HEK293 (cell line): Measurements from ENCODE around the gene THRA.

ENCODE experiments used
- CTCF ChIA-PET: fragments of 350-600 bp; formaldehyde crosslinking; extraction: SDS; loops from one replicate; lab custom pipeline; 2021; ENCODE audit warnings: antibody characterized with exemption; lab: Yijun Ruan, JAX
- POLR2A ChIA-PET: fragments of 300-600 bp; formaldehyde crosslinking; extraction: SDS; loops from one replicate; lab custom pipeline; 2020; ENCODE audit warnings: antibody characterized with exemption, inconsistent platforms; lab: Yijun Ruan, JAX
- H3K27ac ChIP-seq: fragments of 200-500 bp; sonication (Bioruptor generic); 2 replicates; pipeline ENCODE4 v1.5.1; 2014; ENCODE audit warnings: low read depth, low read length, control low read depth, inconsistent platforms; ENCODE audit errors: extremely low read depth
- H3K36me3 ChIP-seq, 2 experiments: fragments of 200-500 bp in 1 of 2; sonication (Bioruptor generic) in 1 of 2; 1 replicate in 1 of 2; 2 replicates in 1 of 2; pipeline ENCODE4 v1.5.1; 2014 to 2017; ENCODE audit warnings: inconsistent platforms in 2 of 2, low read length in 2 of 2; ENCODE audit not compliant: control insufficient read depth in 2 of 2, insufficient read depth in 1 of 2
- H3K4me1 ChIP-seq: fragments of 200-500 bp; sonication (Bioruptor generic); 2 replicates; pipeline ENCODE4 v1.5.1; 2014; ENCODE audit warnings: mild to moderate bottlenecking, low read length, inconsistent platforms; ENCODE audit not compliant: control insufficient read depth, insufficient read depth
- H3K4me3 ChIP-seq: 2 replicates; pipeline ENCODE4 v1.5.1; 2011; ENCODE audit warnings: low read depth, mild to moderate bottlenecking, control low read depth, low read length, moderate library complexity
- H3K9me3 ChIP-seq: fragments of 200-500 bp; sonication (Bioruptor generic); 2 replicates; pipeline ENCODE4 v1.5.1; 2014; ENCODE audit warnings: low read depth, low read length, inconsistent platforms; ENCODE audit not compliant: control insufficient read depth, insufficient read depth
- EGR2 ChIP-seq: fragments of 450-650 bp; formaldehyde crosslinking; IDR thresholded peaks from 2 replicates; pipeline ENCODE4 v1.5.1; 2016; ENCODE audit warnings: low read depth, missing biosample characterization, missing genetic modification characterization
- GLIS2 ChIP-seq: fragments of 450-650 bp; formaldehyde crosslinking; IDR thresholded peaks from 2 replicates; pipeline ENCODE4 v1.5.1; 2016; ENCODE audit warnings: missing biosample characterization, missing genetic modification characterization
- SP2 ChIP-seq: fragments of 450-650 bp; formaldehyde crosslinking; IDR thresholded peaks from 2 replicates; pipeline ENCODE4 v1.5.1; 2016; ENCODE audit warnings: missing biosample characterization, missing genetic modification characterization
- ZBTB17 ChIP-seq: fragments of 450-650 bp; formaldehyde crosslinking; IDR thresholded peaks from 2 replicates; pipeline ENCODE4 v1.5.1; 2016; ENCODE audit warnings: missing biosample characterization, missing genetic modification characterization
- ZFHX2 ChIP-seq: fragments of 450-650 bp; formaldehyde crosslinking; conservative IDR thresholded peaks from 2 replicates; pipeline ENCODE4 v1.5.1; 2016; ENCODE audit warnings: missing biosample characterization, missing genetic modification characterization
- ZFP3 ChIP-seq: fragments of 450-650 bp; formaldehyde crosslinking; IDR thresholded peaks from 2 replicates; pipeline ENCODE4 v1.5.1; 2016; ENCODE audit warnings: low read depth, missing biosample characterization, missing genetic modification characterization
- ZNF214 ChIP-seq: fragments of 450-650 bp; formaldehyde crosslinking; IDR thresholded peaks from 2 replicates; pipeline ENCODE4 v1.5.1; 2017; ENCODE audit warnings: missing biosample characterization, mild to moderate bottlenecking, missing genetic modification characterization, borderline replicate concordance
- ZNF221 ChIP-seq: fragments of 450-650 bp; formaldehyde crosslinking; IDR thresholded peaks from 2 replicates; pipeline ENCODE4 v1.5.1; 2017; ENCODE audit warnings: missing biosample characterization, missing genetic modification characterization, borderline replicate concordance
- ZNF266 ChIP-seq: fragments of 450-650 bp; formaldehyde crosslinking; IDR thresholded peaks from 2 replicates; pipeline ENCODE4 v1.5.1; 2016; ENCODE audit warnings: missing biosample characterization, missing genetic modification characterization, low read depth
- ZNF366 ChIP-seq: fragments of 450-650 bp; formaldehyde crosslinking; conservative IDR thresholded peaks from 2 replicates; pipeline ENCODE4 v1.5.1; 2016; ENCODE audit warnings: missing biosample characterization, missing genetic modification characterization
- ZNF416 ChIP-seq: fragments of 450-650 bp; formaldehyde crosslinking; IDR thresholded peaks from 2 replicates; pipeline ENCODE4 v1.5.1; 2016; ENCODE audit warnings: missing biosample characterization, missing genetic modification characterization
- ZNF473 ChIP-seq: fragments of 450-650 bp; formaldehyde crosslinking; IDR thresholded peaks from 2 replicates; pipeline ENCODE4 v1.5.1; 2017; ENCODE audit warnings: missing biosample characterization, missing genetic modification characterization
- ZNF529 ChIP-seq: fragments of 450-650 bp; formaldehyde crosslinking; IDR thresholded peaks from 2 replicates; pipeline ENCODE4 v1.5.1; 2017; ENCODE audit warnings: missing genetic modification characterization, missing biosample characterization; ENCODE audit not compliant: insufficient replicate concordance
- ZNF558 ChIP-seq: fragments of 450-650 bp; formaldehyde crosslinking; IDR thresholded peaks from 2 replicates; pipeline ENCODE4 v1.5.1; 2016; ENCODE audit warnings: missing biosample characterization, missing genetic modification characterization
- ZNF664 ChIP-seq: fragments of 450-650 bp; formaldehyde crosslinking; IDR thresholded peaks from 2 replicates; pipeline ENCODE4 v1.5.1; 2016; ENCODE audit warnings: missing biosample characterization, missing genetic modification characterization
- ZNF843 ChIP-seq: fragments of 450-650 bp; formaldehyde crosslinking; IDR thresholded peaks from 2 replicates; pipeline ENCODE4 v1.5.1; 2016; ENCODE audit warnings: missing biosample characterization, missing genetic modification characterization
- TF ChIP-seq, protein P1 (sequence below): fragments of 450-650 bp; formaldehyde crosslinking; IDR thresholded peaks from 2 replicates; pipeline ENCODE4 v1.5.1; 2017; ENCODE audit warnings: missing biosample characterization, missing genetic modification characterization
- TF ChIP-seq, protein P2 (sequence below): fragments of 450-650 bp; formaldehyde crosslinking; IDR thresholded peaks from 2 replicates; pipeline ENCODE4 v1.5.1; 2016; ENCODE audit warnings: missing biosample characterization, missing genetic modification characterization
- TF ChIP-seq, protein P3 (sequence below): fragments of 450-650 bp; formaldehyde crosslinking; IDR thresholded peaks from 2 replicates; pipeline ENCODE4 v1.5.1; 2016; ENCODE audit warnings: missing biosample characterization, missing genetic modification characterization

THRA gene

DNA sequence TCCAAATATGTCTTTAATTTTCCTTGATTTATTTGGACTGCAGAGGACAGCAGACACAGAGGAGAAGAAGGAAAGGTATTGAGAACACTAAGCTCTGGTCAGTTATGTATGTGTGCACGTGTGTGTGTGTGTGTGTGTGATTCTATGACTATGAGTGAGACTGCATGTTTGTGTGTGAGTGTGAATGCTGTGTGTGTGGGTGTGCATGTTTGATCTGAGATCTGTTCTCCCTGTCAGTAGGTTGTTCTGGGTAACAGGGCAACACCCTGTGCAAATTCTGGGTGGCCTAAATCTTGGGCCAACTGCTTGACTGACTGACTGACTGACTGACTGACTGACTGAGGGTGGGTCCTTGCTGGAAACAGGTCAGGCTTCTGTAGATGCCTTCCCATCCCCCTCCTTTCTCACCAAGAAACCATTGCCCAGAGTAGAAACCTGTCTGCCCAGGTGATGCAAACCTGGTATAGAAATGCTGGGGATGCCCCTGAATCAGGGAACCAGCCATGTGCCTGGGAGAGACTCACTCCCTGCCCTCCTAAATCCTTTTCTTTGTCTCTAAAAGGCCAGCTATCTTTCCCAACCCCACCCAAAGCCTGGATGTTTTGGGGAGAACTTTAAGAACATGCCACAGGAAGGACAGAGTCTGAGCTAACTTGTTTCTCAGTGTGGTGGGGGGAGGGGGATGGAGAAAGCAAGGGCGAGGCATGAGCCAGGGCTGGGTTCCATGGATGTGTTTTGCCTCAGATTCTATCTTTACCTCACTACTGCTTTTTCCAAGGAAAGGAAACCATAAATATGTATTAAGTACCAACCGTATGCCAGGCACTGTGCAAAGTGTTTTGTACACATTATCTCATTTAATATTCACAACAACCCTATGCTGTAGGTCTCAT, 42.1 kb downstream of the THRA start:
- peaks cover 10% of the 10 kb centered on the region for H3K4me1 ChIP-seq
- H3K36me3 ChIP-seq, result no peaks in the 10 kb centered on the region
- no peak overlapping the region for H3K27ac ChIP-seq

DNA sequence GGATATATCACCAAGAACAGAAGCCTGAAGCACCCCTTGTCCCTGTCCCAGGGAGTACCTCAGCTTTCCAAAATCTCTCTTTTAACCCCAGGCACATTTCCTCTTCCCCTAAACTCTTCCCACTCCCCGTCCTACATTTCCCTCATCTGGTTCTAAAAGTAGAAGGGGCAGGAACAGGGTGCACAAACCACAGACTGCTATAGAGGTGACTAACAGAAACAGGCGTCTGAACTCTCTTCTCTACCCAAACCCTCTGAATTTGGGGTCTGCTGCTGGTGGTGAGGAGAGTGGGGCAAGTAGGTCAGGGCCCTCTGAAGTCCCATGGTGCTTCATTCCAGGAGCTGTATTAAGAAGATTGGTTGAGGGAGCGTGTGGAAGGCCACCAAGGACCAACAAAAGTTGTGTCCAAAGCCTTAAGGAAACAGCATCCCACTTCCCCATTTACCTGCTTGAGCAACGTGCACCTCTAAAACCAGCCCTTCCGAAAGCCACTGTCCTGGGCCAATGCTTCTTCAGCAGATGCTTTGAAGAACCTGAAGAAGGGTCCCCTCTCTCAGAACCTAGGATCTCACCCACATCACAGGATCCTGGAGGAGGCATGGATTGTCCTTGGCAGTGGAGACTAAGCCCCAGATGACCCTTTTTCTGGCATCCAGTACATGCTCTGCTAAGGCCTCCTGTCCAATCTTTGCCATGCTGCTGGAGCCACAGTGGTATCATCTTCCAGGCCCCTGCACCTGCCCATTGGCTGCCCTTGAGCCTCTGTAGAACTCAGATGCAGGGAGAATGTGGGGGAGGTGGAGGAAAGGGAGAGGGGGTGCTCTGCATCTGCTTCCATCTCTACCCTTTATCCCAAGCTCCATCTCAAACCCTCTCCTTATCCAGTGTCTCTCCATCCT, 43.3 kb downstream of the THRA start:
- TF ChIP-seq ZNF221 (no peak), ZBTB17 (tag by site-specific recombination) (0 out of 2 replicates have a peak, but pooled peaks have one; percentile 12)
- POLR2A ChIA-PET, result interaction anchor here (1.0 to 1.3 kb wide), 2 partner anchors 14 to 150 kb away, joined by 3 to 4 read pairs; no protein-coding TSS in a partner anchor
- Histone ChIP-seq H3K4me3 (no peak overlapping the region), H3K36me3 (no peaks in the 10 kb centered on the region), H3K9me3 (no peaks in the 10 kb centered on the region), H3K27ac (no peak overlapping the region), H3K4me1 (peaks cover 7% of the 10 kb centered on the region; the same call in 1 of the 2 replicates)
- CTCF ChIA-PET, result interaction anchor here (0.8 to 3.0 kb wide), 6 partner anchors 20 to 80 kb away, joined by 3 to 18 read pairs (median 3); no protein-coding TSS in a partner anchor

More for the DNA sequence above, 42.1 kb downstream of the THRA start:
- ChIA-PET CTCF (interaction anchor here (0.5 to 5.7 kb wide), 5 partner anchors 7 to 78 kb away, joined by 3 to 55 read pairs (median 3); no protein-coding TSS in a partner anchor), POLR2A (interaction anchor here (3.6 kb wide), 1 partner anchor 8 kb away, joined by 26 read pairs; no protein-coding TSS in a partner anchor)
- H3K9me3 ChIP-seq, result no peaks in the 10 kb centered on the region
- H3K4me3 ChIP-seq, result no peak overlapping the region
- TF ChIP-seq, protein P1, sequence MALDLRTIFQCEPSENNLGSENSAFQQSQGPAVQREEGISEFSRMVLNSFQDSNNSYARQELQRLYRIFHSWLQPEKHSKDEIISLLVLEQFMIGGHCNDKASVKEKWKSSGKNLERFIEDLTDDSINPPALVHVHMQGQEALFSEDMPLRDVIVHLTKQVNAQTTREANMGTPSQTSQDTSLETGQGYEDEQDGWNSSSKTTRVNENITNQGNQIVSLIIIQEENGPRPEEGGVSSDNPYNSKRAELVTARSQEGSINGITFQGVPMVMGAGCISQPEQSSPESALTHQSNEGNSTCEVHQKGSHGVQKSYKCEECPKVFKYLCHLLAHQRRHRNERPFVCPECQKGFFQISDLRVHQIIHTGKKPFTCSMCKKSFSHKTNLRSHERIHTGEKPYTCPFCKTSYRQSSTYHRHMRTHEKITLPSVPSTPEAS (tag by site-specific recombination), result 0 out of 2 replicates have a peak, but pooled peaks have one; percentile 25
- TF ChIP-seq ZNF214 (tag by site-specific recombination) (no peak), ZFHX2 (tag by site-specific recombination) (peak; percentile 85), ZFP3 (no peak), ZNF664 (tag by site-specific recombination) (peak; percentile 49; the same call in 1 of the 2 replicates), EGR2 (peak; percentile 58), ZNF473 (no peak)
- TF ChIP-seq, protein P2, sequence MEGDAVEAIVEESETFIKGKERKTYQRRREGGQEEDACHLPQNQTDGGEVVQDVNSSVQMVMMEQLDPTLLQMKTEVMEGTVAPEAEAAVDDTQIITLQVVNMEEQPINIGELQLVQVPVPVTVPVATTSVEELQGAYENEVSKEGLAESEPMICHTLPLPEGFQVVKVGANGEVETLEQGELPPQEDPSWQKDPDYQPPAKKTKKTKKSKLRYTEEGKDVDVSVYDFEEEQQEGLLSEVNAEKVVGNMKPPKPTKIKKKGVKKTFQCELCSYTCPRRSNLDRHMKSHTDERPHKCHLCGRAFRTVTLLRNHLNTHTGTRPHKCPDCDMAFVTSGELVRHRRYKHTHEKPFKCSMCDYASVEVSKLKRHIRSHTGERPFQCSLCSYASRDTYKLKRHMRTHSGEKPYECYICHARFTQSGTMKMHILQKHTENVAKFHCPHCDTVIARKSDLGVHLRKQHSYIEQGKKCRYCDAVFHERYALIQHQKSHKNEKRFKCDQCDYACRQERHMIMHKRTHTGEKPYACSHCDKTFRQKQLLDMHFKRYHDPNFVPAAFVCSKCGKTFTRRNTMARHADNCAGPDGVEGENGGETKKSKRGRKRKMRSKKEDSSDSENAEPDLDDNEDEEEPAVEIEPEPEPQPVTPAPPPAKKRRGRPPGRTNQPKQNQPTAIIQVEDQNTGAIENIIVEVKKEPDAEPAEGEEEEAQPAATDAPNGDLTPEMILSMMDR, result peak; percentile 28

DNA sequence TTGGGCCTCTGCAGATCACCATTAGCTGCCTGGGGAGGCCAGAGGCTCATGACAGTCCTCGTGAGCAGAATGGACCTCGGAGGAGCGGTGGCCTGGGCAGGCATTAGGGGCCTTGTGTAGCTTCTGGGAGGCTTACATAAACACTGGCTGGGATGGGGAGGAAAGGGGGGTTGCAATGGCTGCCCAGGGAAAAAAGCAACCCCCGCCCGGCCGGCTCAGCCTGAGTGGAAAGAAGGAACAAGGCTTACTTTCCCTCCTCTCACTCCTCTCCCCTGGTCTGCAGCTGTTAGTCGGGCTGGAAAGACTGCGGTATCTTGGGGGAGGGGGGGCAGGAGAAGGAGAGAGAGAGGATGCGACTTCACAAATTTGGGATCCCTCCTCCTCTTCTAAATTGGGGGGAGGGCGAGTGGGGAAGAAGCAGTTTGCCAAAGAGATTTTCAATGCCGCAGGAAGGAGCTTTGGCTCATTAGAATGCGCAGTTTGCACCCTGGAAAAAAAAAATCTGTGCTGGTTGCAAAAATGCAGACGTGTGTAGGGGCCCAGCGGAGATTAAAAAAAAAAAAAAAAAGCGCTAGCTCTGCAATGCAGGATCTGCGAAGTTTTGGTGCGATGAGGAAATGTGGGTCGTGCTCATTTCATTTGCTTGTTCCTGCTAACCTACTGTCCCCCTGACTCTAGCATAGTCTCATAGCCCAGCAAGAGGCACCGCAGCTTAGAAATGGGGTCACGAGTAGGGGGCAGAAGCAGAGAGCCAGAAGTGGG, 44.2 kb downstream of the THRA start:
- TF ChIP-seq ZNF266 (tag by site-specific recombination), result no peak
- TF ChIP-seq ZNF416, result no peak
- no peak for TF ChIP-seq ZNF843 (tag by site-specific recombination)
- no peak for TF ChIP-seq SP2 (tag by site-specific recombination)
- TF ChIP-seq GLIS2 (tag by site-specific recombination), result no peak
- TF ChIP-seq, protein P3, sequence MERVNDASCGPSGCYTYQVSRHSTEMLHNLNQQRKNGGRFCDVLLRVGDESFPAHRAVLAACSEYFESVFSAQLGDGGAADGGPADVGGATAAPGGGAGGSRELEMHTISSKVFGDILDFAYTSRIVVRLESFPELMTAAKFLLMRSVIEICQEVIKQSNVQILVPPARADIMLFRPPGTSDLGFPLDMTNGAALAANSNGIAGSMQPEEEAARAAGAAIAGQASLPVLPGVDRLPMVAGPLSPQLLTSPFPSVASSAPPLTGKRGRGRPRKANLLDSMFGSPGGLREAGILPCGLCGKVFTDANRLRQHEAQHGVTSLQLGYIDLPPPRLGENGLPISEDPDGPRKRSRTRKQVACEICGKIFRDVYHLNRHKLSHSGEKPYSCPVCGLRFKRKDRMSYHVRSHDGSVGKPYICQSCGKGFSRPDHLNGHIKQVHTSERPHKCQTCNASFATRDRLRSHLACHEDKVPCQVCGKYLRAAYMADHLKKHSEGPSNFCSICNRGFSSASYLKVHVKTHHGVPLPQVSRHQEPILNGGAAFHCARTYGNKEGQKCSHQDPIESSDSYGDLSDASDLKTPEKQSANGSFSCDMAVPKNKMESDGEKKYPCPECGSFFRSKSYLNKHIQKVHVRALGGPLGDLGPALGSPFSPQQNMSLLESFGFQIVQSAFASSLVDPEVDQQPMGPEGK (tag by site-specific recombination), result no peak
- no peak for TF ChIP-seq ZNF529 (tag by site-specific recombination)
- TF ChIP-seq ZNF558 (tag by site-specific recombination), result no peak
- TF ChIP-seq ZFHX2 (tag by site-specific recombination), result no peak
- TF ChIP-seq ZNF366 (tag by site-specific recombination), result no peak
- Histone ChIP-seq H3K9me3 (no peaks in the 10 kb centered on the region), H3K4me1 (peaks cover 9% of the 10 kb centered on the region), H3K4me3 (no peak overlapping the region), H3K36me3 (no peaks in the 10 kb centered on the region), H3K27ac (no peak overlapping the region)
- POLR2A ChIA-PET, result interaction anchor here (1.0 to 1.3 kb wide), 2 partner anchors 13 to 151 kb away, joined by 3 to 4 read pairs; no protein-coding TSS in a partner anchor
- CTCF ChIA-PET, result interaction anchor here (0.8 to 3.0 kb wide), 4 partner anchors 21 to 79 kb away, joined by 3 to 18 read pairs (median 4); no protein-coding TSS in a partner anchor
